ENCODE results near the gene COL5A2.

The COL5A2 gene

DNA sequence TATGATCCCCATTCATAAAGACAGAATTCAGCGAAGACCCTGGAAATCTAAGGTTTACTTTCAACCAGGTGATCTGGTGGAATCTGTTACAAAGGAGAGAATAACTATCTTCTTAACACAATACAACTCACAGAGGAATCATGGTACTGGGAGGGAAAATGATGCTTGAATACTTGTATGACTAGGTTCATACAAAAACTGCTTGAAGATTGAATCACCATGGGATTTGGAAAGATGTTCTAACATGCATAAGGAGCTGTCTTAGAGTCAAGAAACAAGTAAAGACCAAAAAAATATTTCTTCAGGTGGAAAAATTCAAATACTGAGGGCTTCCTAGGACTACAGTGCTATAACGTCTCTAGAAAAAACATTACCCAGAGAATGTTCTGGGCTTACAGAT, 32.2 kb downstream of the COL5A2 start:
- DNase-seq (ENCODE audit: low read depth): no peak

DNA sequence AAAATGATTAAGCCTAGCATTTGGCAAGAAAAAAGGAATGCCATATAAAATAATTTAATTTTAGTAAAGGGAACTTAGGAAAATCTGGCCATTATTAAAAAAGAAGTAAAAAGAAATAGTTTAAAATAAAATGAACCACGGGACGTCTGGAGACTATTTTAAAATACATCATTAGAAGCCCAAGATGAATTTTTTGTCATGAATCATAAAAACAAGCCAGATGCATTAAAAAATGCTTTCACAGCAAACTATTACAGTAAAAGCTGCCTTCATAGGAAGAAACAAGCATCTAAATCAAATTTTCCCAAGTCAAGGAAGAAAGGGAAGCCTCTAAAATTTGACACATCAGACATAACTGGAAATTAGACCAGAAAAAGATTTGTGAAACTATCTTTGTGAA, 33.0 kb downstream of the COL5A2 start:
- DNase-seq (ENCODE audit: low read depth): no peak

DNA sequence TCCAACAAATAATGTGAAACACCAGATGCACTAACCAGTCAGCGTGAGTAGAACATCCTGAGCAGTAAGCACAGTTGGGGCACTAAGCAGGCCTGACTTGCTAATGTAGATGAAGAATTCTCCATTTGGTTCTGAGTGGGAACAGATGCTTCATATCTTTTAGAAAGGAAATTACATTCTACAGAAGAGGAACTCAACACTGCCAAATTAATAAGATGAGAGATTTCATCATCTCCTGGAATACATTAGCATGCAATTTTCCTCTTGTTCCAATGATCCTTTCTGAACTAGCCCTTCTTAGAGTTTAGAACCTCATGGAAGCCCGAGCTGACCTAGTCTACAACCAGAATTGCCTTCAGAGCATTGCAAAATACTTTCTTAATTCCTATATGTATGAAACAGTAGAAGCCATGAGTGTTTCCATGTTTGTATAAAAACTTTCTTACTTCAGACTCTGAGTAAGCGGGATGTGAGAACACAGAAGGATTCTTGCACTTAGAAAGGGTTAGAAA, 34.8 kb downstream of the COL5A2 start:
- no peak for DNase-seq (ENCODE audit: low read depth)

DNA sequence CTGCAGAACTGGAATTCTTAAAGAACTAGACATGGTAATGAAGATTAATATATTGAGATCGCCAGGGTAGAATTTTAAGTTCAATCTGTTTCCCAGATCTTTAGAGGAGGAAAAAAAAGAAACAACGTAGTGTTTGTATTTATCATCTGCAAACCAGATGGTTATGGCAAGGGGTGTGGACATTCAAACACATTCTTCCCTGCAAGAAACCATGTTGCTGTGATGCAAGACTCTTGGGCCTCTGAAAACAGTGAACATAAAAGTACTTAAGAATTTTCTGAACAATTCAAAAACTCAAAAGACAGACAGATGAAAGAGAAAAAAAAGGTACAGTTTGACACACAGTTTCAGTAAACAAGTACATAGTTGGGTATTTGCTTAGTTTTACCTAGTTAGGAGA, 35.6 kb downstream of the COL5A2 start:
- no peak for DNase-seq (ENCODE audit: low read depth)

- DNase-seq (ENCODE audit: low read depth): no peak
Measured at GRCh38 chr2:189142893-189143759, 36.4 kb downstream of the COL5A2 start.

DNA sequence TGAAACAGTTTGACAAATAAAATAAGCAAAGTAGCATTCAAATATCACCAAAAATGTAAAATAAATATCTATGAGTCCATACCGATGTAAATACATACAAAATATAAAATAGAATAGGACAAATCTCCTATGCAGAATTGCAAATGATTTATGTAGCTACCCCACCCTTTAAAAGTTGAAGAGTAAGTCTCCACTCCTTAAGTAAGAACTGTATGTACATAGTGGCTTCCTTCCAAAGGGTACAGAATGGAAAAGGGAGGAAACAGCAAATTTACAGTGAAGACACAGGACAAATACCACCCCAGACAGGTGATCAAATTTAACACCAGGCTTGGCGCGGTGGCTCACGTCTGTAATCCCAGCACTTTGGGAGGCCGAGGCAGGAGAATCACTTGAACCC, 40.8 kb downstream of the COL5A2 start:
- DNase-seq (ENCODE audit: low read depth): no peak

DNA sequence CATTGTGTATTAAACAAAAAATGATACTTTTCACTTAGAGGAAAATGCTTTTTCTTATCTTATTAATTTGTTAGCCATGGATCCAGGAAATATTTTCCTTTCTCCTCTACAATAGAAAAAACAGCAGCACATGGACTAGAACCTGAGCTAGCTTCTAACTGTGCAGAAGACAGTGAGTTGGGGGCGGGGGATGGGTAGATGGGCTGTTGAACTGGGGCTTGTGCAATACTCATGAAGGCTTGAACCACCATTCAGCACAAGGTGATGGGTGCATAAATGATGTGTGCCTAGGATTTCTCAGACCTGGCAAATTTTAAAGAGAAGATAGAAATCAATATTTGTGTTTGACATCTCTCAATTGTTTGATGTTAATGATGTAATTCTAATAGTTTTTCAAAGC, 42.0 kb downstream of the COL5A2 start:
- DNase-seq (ENCODE audit: low read depth): no peak

- no peak for DNase-seq (ENCODE audit: low read depth)
Measured at GRCh38 chr2:189134485-189134884, 45.1 kb downstream of the COL5A2 start.

DNA sequence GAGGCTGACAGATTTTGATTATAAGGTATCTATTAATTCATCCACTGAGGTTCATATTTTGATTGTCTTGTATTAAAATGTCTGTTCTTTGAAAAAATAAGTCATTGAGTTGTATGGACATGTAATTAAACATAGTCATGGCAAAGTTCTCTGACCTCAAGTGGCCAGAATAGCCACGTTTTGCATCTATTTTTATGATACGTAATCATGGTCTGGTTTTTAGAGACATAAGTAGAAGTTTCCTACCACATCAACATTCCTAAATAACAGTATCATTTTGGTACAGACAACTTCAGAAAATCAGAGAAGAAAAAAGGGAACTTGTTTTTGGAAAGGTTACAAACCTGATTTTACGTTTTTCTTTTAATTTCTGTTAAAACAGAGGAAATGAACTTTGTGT, 47.6 kb downstream of the COL5A2 start:
- DNase-seq (ENCODE audit: low read depth): no peak

GRCh38 chr2:189129971-189130370, 49.6 kb downstream of the COL5A2 start:
- DNase-seq (ENCODE audit: low read depth): no peak

GRCh38 chr2:189128970-189129369, 50.6 kb downstream of the COL5A2 start:
- DNase-seq (ENCODE audit: low read depth): no peak

DNA sequence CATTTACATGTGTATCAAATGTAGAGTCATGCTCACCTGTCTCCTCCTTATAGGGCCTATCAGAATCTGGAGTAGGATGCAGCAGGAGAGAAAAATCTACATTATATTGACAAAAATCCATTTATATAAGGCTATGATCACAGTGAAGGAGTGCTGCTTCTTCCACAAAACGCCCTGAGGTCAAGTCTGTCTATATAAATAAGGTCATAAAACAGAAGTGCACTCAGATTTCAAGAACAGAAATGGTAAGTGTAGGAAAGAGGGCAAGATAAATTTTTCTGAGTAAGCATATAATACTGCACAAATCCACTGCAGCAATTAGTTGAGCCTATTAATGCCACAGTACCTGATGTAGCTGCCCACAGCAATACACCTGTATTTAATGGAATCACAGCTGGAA, 51.8 kb downstream of the COL5A2 start:
- DNase-seq (ENCODE audit: low read depth): no peak

DNA sequence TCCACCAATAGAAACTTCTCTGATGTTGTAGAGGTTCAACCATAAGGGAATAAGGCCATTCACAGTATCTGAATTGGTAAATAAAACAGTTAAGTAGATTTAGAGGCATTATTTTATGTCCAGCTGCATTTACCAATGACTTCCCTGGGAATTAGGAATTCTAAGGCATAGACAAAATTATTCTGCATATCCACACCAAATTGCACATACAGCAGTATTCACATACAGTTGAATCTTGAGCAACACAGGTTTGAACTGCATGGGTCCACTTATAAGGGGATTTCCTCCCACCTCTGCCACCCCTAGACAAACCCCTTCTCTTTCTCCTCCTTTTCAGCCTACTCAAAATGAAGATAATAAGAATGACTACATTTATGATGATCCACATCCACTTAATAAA, 54.4 kb downstream of the COL5A2 start:
- DNase-seq (ENCODE audit: low read depth): no peak

DNA sequence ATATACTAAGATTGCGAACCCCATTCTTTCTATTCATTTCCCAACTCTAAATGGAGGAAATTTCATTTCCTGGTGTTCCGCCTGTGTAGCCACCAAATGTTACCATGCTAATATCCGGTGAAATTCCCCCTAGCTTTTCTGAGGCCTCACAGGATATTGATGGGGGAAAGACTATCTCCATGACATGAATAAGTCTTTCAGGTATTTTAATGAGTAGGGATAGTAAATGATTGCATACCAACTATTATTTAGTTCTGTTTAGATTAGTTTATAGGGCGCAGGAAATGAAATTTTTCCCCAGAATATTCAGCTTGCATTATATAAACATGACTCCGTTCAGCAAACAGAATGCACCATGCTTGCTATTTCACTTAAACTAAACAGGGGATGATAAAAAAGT, 55.4 kb downstream of the COL5A2 start:
- DNase-seq (ENCODE audit: low read depth): no peak

DNA sequence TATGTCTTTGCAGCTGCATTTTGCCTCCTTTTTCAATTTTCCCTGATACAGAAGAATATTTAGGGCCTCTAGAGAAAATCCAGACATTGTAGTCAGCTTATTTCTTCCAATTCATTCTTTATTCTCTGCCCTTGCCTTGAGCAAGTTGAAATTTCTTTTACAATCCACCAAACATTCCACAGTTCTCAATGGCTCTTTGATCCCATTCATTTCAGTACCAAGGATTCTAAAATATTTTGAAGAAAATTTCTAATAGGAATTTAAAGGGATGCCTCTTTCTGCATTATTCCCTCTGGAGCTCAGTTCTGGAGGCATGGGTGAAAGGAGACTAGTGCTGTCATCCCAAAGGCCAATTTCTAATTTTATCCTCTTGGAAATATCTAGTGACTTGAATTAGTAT, 61.2 kb downstream of the COL5A2 start:
- DNase-seq (ENCODE audit: low read depth): no peak

GRCh38 chr2:189116979-189117378, 62.6 kb downstream of the COL5A2 start:
- DNase-seq (ENCODE audit: low read depth): no peak

DNA sequence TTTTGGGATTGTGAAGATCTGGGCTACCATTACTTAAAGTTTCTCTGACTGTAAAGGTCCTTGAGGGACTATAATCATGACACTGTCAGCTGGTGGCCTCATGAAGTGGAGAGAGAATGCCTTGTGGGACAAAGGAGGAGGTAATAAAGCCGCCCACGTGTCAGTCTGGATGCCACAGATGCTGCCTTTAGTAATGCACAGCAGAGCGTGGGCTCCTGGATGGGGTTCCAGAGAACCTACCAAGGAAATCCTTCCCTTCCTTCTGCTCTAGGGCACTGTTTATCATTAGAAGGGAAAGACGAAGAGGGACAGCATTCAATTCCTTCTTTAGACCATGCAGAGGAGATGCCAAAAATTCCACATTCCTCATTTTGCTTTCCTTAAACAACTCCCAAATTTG, 63.5 kb downstream of the COL5A2 start:
- DNase-seq (ENCODE audit: low read depth): no peak

DNA sequence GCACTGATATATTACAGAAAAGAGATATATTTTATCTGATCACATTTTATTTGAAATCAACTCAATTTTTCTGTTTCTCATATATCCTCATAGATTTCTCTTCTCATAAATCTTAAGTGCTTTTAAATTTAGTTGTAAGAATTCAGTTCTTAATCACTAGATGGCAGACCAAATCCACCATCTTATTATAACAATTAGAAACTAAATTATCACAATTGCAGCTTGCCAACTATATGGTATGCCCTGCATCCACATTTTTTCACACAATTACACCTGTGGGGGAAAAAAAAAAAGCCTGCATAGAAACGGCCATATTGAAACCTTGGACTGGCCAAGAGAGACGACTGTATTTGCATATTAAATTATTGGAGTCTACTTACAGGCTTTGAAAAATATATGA, 64.4 kb downstream of the COL5A2 start:
- no peak for DNase-seq (ENCODE audit: low read depth)

DNA sequence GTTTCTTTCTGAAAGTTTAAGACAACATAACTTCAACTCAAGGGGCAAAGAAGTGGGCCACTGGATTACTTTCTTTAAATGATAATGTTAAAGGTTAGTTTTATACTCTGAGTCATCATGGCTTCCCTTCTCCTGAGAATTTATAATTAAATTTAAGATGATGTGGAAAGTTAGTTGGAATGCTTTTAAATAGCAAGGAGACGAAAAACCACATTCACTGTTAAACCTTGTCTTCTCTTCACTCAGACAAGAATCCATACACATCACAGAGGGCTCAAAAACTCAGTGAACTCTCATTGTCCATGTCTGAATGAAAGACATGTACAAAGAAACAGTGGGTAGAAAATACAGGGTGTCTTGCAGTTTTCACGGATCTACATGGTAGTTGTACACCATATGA, 65.6 kb downstream of the COL5A2 start:
- no peak for DNase-seq (ENCODE audit: low read depth)

GRCh38 chr2:189111063-189111715, 68.4 kb downstream of the COL5A2 start:
- DNase-seq (ENCODE audit: low read depth): no peak

DNA sequence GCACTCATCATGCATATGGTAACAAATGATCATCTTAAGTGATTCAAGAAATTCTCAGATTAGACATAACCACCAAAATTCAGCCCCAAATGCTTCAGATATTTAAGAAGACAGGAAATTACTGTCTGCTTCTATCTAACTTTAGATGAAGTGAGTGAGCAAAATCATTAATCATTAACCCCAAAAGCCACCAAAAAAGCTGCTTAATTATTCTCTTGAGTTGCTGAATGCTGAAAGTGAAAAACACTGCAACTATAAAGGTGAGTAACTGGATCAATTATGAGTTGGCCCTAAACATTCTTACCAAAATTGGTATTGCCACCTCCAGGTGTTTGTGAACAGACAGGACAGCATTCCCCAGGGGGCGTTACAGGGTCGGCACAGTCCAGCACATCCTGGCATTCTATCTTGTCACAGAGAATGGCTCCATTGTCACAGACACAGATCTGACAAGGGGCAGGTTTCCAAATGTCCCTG, 69.6 kb downstream of the COL5A2 start:
- DNase-seq (ENCODE audit: low read depth): no peak

GRCh38 chr2:189104934-189105333, 74.6 kb downstream of the COL5A2 start:
- no peak for DNase-seq (ENCODE audit: low read depth)

DNA sequence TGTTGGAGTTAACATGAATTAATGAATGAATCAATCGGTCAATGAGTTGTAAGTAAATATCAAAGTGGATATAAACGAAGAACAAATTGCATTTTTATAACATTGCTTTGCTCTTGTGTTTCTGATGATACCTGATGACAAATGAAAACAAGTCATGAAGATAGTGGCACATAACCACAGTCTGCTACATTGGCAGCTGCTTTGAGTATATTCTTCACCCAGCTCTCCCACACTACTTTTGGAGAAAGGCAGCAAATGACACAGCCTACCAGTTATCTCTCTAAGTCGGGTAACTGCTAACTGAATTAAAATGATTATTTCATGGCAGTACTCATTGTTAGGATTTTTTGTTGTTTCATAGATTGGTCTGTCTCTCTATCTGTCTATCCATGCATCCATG, 76.8 kb downstream of the COL5A2 start:
- DNase-seq (ENCODE audit: low read depth): no peak
